Measurements from ENCODE around the gene TIAM2. TPM values are rescaled to one million over a fixed set of nuclear protein-coding genes. Genes with fewer than 3 reads are reported as not detected.

Gene TIAM2
- polyA plus RNA-seq, 1 experiment, result 12.6 TPM

- H3K4me3 ChIP-seq (ENCODE audit: low read depth, low read length), result no peak overlapping the region
- ChIA-PET POLR2A (interaction anchor here (1.0 kb wide), 1 partner anchor 27 kb away, joined by 3 read pairs; no protein-coding TSS in a partner anchor), CTCF (no interaction called here)
- no peak for TF ChIP-seq CTCF (IDR thresholded peaks at IDR 0.05; ENCODE audit: low read depth, low read length)
- no peaks in the 10 kb centered on the region for H3K9me3 ChIP-seq (ENCODE audit: control insufficient read depth, insufficient read depth, low read length)
- no peak overlapping the region for H3K27ac ChIP-seq (ENCODE audit: low read depth, low read length)
- H3K27me3 ChIP-seq (ENCODE audit: control insufficient read depth, insufficient read depth, low read length), result no peaks in the 10 kb centered on the region
- DNase-seq (ENCODE audit: low read depth, low spot score), result no peak
Observed at GRCh38 chr6:155089746-155090145, 94.6 kb downstream of the TIAM2 start.

DNA sequence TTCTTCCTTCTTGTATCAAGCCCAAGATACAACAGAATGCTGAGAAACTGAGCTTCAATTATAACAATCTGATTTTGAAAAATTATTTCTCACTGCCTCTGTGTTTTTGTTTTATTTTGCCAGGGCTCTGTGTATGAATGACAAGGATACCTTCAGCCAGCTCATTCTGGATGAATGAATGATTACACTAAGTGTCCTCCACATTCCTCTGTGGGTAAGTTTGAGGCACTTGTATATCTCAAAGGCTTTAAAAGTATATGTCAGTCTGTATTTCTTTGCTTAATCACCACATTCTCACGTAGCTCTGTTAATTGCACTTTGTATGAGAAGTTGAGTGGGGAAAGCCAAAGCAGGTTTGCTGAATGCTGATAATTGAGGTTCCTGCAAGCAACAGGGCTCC lies 95.1 kb downstream of the TIAM2 start:
- CTCF ChIA-PET, result interaction anchor here (1.0 kb wide), 1 partner anchor 158 kb away, joined by 3 read pairs; no protein-coding TSS in a partner anchor
- TF ChIP-seq CTCF (IDR thresholded peaks at IDR 0.05; ENCODE audit: low read depth, low read length), result no peak
- H3K27ac ChIP-seq (ENCODE audit: low read depth, low read length), result no peak overlapping the region
- H3K27me3 ChIP-seq (ENCODE audit: control insufficient read depth, insufficient read depth, low read length), result no peaks in the 10 kb centered on the region
- POLR2A ChIA-PET, result interaction anchor here (1.0 kb wide), 1 partner anchor 26 kb away, joined by 3 read pairs; no protein-coding TSS in a partner anchor
- DNase-seq (ENCODE audit: low read depth, low spot score), result no peak
- H3K9me3 ChIP-seq (ENCODE audit: control insufficient read depth, insufficient read depth, low read length), result no peaks in the 10 kb centered on the region
- H3K4me3 ChIP-seq (ENCODE audit: low read depth, low read length), result no peak overlapping the region

GRCh38 chr6:155091756-155092155 lies 96.6 kb downstream of the TIAM2 start:
- ChIA-PET POLR2A (no interaction called here), CTCF (no interaction called here)
- no peak for DNase-seq (ENCODE audit: low read depth, low spot score)
- no peak overlapping the region for H3K4me3 ChIP-seq (ENCODE audit: low read depth, low read length)
- TF ChIP-seq CTCF (IDR thresholded peaks at IDR 0.05; ENCODE audit: low read depth, low read length), result no peak
- H3K9me3 ChIP-seq (ENCODE audit: control insufficient read depth, insufficient read depth, low read length), result no peaks in the 10 kb centered on the region
- no peaks in the 10 kb centered on the region for H3K27me3 ChIP-seq (ENCODE audit: control insufficient read depth, insufficient read depth, low read length)
- H3K27ac ChIP-seq (ENCODE audit: low read depth, low read length), result no peak overlapping the region

DNA sequence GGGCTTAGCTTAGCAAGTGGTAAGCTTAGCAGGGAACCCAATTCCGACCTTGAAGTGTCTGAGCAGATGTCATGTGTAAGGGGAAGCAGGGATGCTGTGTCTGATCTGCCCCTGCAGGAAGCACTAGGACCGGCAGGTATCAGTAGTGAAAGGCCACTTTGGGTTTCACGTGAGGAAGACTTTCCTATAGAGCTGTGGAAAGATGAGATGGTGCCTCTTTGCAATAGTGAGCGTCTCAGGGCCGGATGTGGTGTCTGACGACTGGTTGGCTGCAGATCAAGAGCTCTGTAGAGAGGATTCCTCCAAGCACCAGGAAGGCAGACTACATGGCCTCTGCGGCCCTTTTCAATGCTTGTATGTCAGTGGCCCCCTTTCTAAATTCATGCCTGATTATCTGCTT lies 98.3 kb downstream of the TIAM2 start:
- TF ChIP-seq CTCF (IDR thresholded peaks at IDR 0.05; ENCODE audit: low read depth, low read length), result no peak
- no peak overlapping the region for H3K4me3 ChIP-seq (ENCODE audit: low read depth, low read length)
- no peaks in the 10 kb centered on the region; the same call in 1 of the 2 replicates for H3K9me3 ChIP-seq (ENCODE audit: control insufficient read depth, insufficient read depth, low read length)
- H3K27ac ChIP-seq (ENCODE audit: low read depth, low read length), result no peak overlapping the region
- ChIA-PET CTCF (interaction anchor here (0.6 kb wide), 1 partner anchor 174 kb away, joined by 3 read pairs; no protein-coding TSS in a partner anchor), POLR2A (no interaction called here)
- DNase-seq (ENCODE audit: low read depth, low spot score), result no peak
- no peaks in the 10 kb centered on the region for H3K27me3 ChIP-seq (ENCODE audit: control insufficient read depth, insufficient read depth, low read length)

GRCh38 chr6:155100087-155100486 lies 105.0 kb downstream of the TIAM2 start:
- CTCF ChIA-PET, result no interaction called here

More at GRCh38 chr6:155100087-155100486, 105.0 kb downstream of the TIAM2 start:
- POLR2A ChIA-PET, result no interaction called here
- no peaks in the 10 kb centered on the region for H3K27me3 ChIP-seq (ENCODE audit: control insufficient read depth, insufficient read depth, low read length)
- DNase-seq (ENCODE audit: low read depth, low spot score), result no peak
- H3K27ac ChIP-seq (ENCODE audit: low read depth, low read length), result no peak overlapping the region
- no peaks in the 10 kb centered on the region; the same call in 1 of the 2 replicates for H3K9me3 ChIP-seq (ENCODE audit: control insufficient read depth, insufficient read depth, low read length)
- no peak for TF ChIP-seq CTCF (IDR thresholded peaks at IDR 0.05; ENCODE audit: low read depth, low read length)
- no peak overlapping the region for H3K4me3 ChIP-seq (ENCODE audit: low read depth, low read length)
